CD4-positive, alpha-beta memory T cell (primary cell): Measurements from ENCODE around the gene CBR4. TPM values are rescaled to one million over a fixed set of nuclear protein-coding genes. Genes with fewer than 3 reads are reported as not detected.
"Not testable (repeated sequence)": the region's sequence is repeated elsewhere in the genome, so short reads cannot be mapped to it uniquely, and the experiment has no call there.

Experiments
- CTCF ChIA-PET: fragments of 350-600 bp; sonication (Branson Sonifier 250); formaldehyde crosslinking; loops from one replicate; lab custom pipeline; 2021; ENCODE audit warnings: inconsistent platforms; ENCODE audit not compliant: partially characterized antibody; lab: Charles Lee
- POLR2A ChIA-PET: fragments of 350-600 bp; sonication (Branson Sonifier 250); formaldehyde crosslinking; loops from one replicate; lab custom pipeline; 2021; ENCODE audit not compliant: partially characterized antibody; lab: Charles Lee
- DNase-seq, 5 donors: peaks; one replicate each; pipeline versions ENCODE4 v3.0.0 to v3.0.0-alpha.2; 2020 to 2022; ENCODE audit warnings: mixed read lengths in 1 of 5
- H3K27ac ChIP-seq: one replicate; pipeline ENCODE4 v1.7.0; 2013; ENCODE audit warnings: low read depth, low read length
- H3K27me3 ChIP-seq: 2 replicates; pipeline ENCODE4 v1.7.0; 2013; ENCODE audit warnings: mild to moderate bottlenecking, low read length, moderate library complexity; ENCODE audit not compliant: insufficient read depth
- H3K36me3 ChIP-seq: 2 replicates; pipeline ENCODE4 v1.7.0; 2013; ENCODE audit warnings: mild to moderate bottlenecking, low read length, moderate library complexity; ENCODE audit not compliant: insufficient read depth
- H3K4me1 ChIP-seq: 2 replicates; pipeline ENCODE4 v1.7.0; 2013; ENCODE audit warnings: mild to moderate bottlenecking, low read length, moderate library complexity; ENCODE audit not compliant: insufficient read depth
- H3K4me3 ChIP-seq, 2 donors: one replicate each; pipeline ENCODE4 v1.7.0; 2013; ENCODE audit warnings: low read length in 2 of 2, mild to moderate bottlenecking in 1 of 2
- H3K9me3 ChIP-seq, 2 donors: one replicate each; pipeline ENCODE4 v1.7.0; 2013; ENCODE audit warnings: low read length in 2 of 2, control low read depth in 1 of 2; ENCODE audit not compliant: control insufficient read depth in 1 of 2
- H3K27ac Mint-ChIP-seq, 7 donors: one replicate each; pipeline ENCODE4 v1.8.0; 2020 to 2021; ENCODE audit warnings: mixed read lengths in 7 of 7, mild to moderate bottlenecking in 6 of 7, inconsistent platforms in 3 of 7, moderate library complexity in 3 of 7
- H3K27me3 Mint-ChIP-seq, 2 donors: one replicate each; pipeline ENCODE4 v1.8.0; 2020 to 2021; ENCODE audit warnings: mixed read lengths in 2 of 2
- H3K36me3 Mint-ChIP-seq, 2 donors: one replicate each; pipeline ENCODE4 v1.8.0; 2020 to 2021; ENCODE audit warnings: mixed read lengths in 2 of 2, inconsistent platforms in 1 of 2, mild to moderate bottlenecking in 1 of 2
- H3K4me1 Mint-ChIP-seq, 4 donors: one replicate each; pipeline ENCODE4 v1.8.0; 2020 to 2021; ENCODE audit warnings: mixed read lengths in 4 of 4, mild to moderate bottlenecking in 1 of 4
- H3K4me3 Mint-ChIP-seq, 8 donors: one replicate each; pipeline ENCODE4 v1.8.0; 2020 to 2021; ENCODE audit warnings: mixed read lengths in 8 of 8, mild to moderate bottlenecking in 7 of 8, moderate library complexity in 6 of 8, inconsistent platforms in 3 of 8
- H3K9me3 Mint-ChIP-seq, 8 donors: one replicate each; pipeline ENCODE4 v1.8.0; 2020 to 2021; ENCODE audit warnings: mixed read lengths in 8 of 8, mild to moderate bottlenecking in 5 of 8, inconsistent platforms in 3 of 8, moderate library complexity in 1 of 8
- intact Hi-C: fragments of 100-400 bp; cut with micrococcal nuclease; formaldehyde crosslinking; loops from one replicate; pipeline ENCODE4 v1.15.1; 2023
- polyA plus RNA-seq, 2 donors: library from polyadenylated mRNA; unstranded; fragments of 300-500 nt; fragmentation: Illumina TruSeq; gene quantifications; one replicate each; pipeline ENCODE4 v1.2.3, GENCODE V29; 2021
- total RNA-seq, 2 experiments: library from RNA; stranded (reverse); gene quantifications; one replicate each; pipeline ENCODE4 v1.2.3, GENCODE V29; 2021

The CBR4 gene
- total and polyA plus RNA-seq, 4 experiments from 2014 or later = 3.1 to 20.0 (median 14.4) TPM

DNA sequence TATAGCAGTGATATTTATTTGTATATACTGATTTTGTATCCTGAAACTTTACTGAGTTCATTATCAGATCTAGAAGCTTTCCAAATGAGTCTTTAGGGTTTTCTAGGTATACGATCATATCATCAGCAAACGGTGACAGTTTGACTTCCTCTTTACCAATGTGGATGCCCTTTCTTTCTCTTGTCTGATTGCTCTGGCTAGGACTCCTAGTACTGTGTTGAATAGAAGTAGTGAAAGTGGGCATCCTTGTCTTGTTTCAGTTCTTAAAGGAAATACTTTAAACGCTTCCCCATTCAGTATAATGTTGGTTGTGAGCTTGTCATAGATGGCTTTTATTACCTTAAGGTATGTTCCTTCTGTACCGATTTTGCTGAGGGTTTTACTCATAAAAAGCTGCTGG lies 37.5 kb downstream of the CBR4 start:
- H3K4me1 ChIP-seq = no peaks in the 10 kb centered on the region
- Mint-ChIP-seq H3K36me3 (peaks cover 4 to 7% of the 10 kb centered on the region in 2 donors), H3K4me1 (no peaks in the 10 kb centered on the region), H3K9me3 (peaks cover 5 to 63% (median 39%) of the 10 kb centered on the region in 8 donors), H3K27me3 (no peaks in the 10 kb centered on the region), H3K27ac (no peak overlapping the region), H3K4me3 (no peak overlapping the region)
- no peaks in the 10 kb centered on the region for H3K27me3 ChIP-seq
- ChIA-PET POLR2A (interaction anchor here (0.9 kb wide), 1 partner anchor 12 kb away, joined by 3 read pairs; no protein-coding TSS in a partner anchor), CTCF (interaction anchor here (1.1 kb wide), 1 partner anchor 38 kb away, joined by 3 read pairs; the partner anchor contains the start of gene CBR4)
- no peak overlapping the region for H3K4me3 ChIP-seq
- no peaks in the 10 kb centered on the region for H3K36me3 ChIP-seq
- no peak for DNase-seq
- no peak overlapping the region for H3K27ac ChIP-seq
- intact Hi-C loops = no loop called here
- peaks cover 0 to 13% of the 10 kb centered on the region in 2 donors for H3K9me3 ChIP-seq

DNA sequence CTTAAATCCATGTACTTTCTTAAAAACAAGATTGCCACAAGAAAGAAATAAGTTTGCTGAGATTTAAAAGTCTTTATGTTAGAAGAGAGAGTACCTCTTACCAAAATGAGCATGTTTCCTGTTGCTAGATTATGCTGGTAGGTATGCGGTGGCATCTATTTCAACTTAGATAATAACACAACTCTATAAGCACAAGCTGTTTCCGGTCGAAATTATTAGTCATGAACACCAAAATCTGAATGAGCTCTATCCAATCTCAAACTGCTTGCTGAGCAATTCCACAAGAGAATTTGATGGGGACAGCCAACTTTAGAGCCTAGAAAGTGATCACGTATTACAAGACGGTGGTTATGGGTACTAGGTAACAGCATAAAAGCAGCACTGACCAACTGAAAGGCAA lies 49.3 kb downstream of the CBR4 start:
- ChIA-PET POLR2A (interaction anchor here (0.9 kb wide), 1 partner anchor 12 kb away, joined by 3 read pairs; no protein-coding TSS in a partner anchor), CTCF (no interaction called here)
- H3K27me3 ChIP-seq = no peaks in the 10 kb centered on the region
- no peaks in the 10 kb centered on the region for H3K4me1 ChIP-seq
- peaks cover 2 to 3% of the 10 kb centered on the region in 2 donors for H3K36me3 Mint-ChIP-seq
- H3K27me3 Mint-ChIP-seq = peaks cover 0 to 1% of the 10 kb centered on the region in 2 donors
- H3K4me3 Mint-ChIP-seq = no peak overlapping the region
- H3K9me3 Mint-ChIP-seq = peaks cover 2 to 11% (median 5%) of the 10 kb centered on the region in 8 donors
- no peak overlapping the region for H3K27ac ChIP-seq
- no peak overlapping the region for H3K27ac Mint-ChIP-seq
- H3K4me1 Mint-ChIP-seq = peaks cover 0 to 1% (median 0%) of the 10 kb centered on the region in 4 donors
- DNase-seq = no peak
- intact Hi-C loops = no loop called here
- no peaks in the 10 kb centered on the region for H3K36me3 ChIP-seq
- H3K9me3 ChIP-seq = no peaks in the 10 kb centered on the region
- no peak overlapping the region for H3K4me3 ChIP-seq

DNA sequence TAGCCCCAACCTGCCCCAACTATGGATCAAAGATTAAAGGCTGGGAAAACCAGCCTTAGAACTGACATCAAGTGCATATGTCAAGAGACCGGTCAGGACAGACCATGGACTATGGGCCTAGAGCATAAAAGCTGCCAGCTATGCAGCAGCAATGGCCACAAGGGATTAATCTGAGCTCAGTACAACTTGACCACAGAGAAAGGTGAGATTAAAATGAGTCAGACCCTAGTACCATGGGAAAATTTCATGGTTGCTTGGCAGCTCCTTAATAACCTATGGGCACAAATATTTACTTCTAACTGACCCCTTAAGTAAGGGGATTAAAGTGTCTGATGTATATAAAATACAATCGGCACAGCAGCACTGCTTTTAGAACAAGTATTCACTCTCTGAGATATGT lies 54.4 kb downstream of the CBR4 start:
- Mint-ChIP-seq H3K4me3 (no peak overlapping the region), H3K4me1 (peaks cover 0 to 1% (median 0%) of the 10 kb centered on the region in 4 donors), H3K27ac (no peak overlapping the region), H3K27me3 (peaks cover 0 to 5% of the 10 kb centered on the region in 2 donors), H3K36me3 (peaks cover 0 to 8% of the 10 kb centered on the region in 2 donors), H3K9me3 (peaks cover 0 to 20% (median 7%) of the 10 kb centered on the region in 8 donors)
- H3K4me1 ChIP-seq = no peaks in the 10 kb centered on the region
- no peaks in the 10 kb centered on the region for H3K9me3 ChIP-seq
- no peak overlapping the region for H3K4me3 ChIP-seq
- CTCF ChIA-PET = interaction anchor here (0.5 kb wide), 1 partner anchor 45 kb away, joined by 3 read pairs; no protein-coding TSS in a partner anchor
- H3K27me3 ChIP-seq = no peaks in the 10 kb centered on the region
- POLR2A ChIA-PET = no interaction called here
- no peaks in the 10 kb centered on the region for H3K36me3 ChIP-seq
- DNase-seq = no peak
- intact Hi-C loops = no loop called here
- H3K27ac ChIP-seq = no peak overlapping the region

DNA sequence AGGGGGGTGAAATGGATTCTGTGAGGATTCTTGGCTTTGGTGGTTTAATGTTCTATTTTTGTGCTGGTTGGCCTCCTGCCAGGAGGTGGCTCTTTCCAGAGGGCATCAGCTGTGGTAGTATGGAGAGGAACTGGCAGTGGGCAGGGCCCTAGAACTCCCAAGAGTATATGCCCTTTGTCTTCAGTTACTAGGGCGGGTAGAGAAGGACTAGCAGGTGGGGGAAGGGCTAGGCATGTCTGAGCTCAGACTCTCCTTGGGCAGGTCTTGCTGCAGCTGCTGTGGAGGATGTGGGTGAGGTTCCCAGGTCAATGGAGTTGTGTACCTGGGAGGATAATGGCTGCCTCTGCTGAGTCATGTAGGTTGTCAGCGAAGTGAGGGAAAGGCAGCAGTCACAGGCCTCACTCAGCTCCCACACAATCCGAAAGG lies 57.2 kb downstream of the CBR4 start:
- H3K4me1 ChIP-seq, H3K27me3 Mint-ChIP-seq, H3K36me3 ChIP-seq, H3K4me3 Mint-ChIP-seq, DNase-seq, CTCF ChIA-PET, H3K27me3 ChIP-seq, H3K36me3 Mint-ChIP-seq, H3K27ac Mint-ChIP-seq, intact Hi-C loops, H3K9me3 ChIP-seq, H3K4me3 ChIP-seq, H3K4me1 Mint-ChIP-seq, H3K27ac ChIP-seq, POLR2A ChIA-PET: not testable (repeated sequence)
- peaks cover 0 to 33% (median 12%) of the 10 kb centered on the region in 8 donors for H3K9me3 Mint-ChIP-seq

DNA sequence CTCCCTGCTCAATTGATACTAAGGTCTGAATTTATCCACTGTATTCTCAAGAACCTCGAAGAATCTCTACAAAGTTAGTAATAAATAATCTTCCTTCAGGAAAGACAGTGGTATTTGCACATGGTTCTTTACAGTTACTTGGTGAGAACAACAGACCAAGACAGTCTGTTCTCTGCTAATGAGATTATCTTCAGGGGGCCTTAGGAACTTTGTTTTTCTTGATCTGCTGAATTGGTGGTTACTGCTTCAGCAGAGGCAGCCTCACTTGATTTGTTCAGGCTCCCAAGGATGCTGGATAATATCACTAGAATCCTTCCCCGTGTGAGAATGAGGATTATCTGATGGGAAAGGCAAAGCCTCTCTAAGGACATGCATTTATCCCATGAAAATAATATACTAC lies 64.8 kb downstream of the CBR4 start:
- Mint-ChIP-seq H3K36me3 (no peaks in the 10 kb centered on the region), H3K9me3 (peaks cover 0 to 16% (median 8%) of the 10 kb centered on the region in 8 donors), H3K27me3 (no peaks in the 10 kb centered on the region), H3K4me1 (no peaks in the 10 kb centered on the region), H3K4me3 (no peak overlapping the region), H3K27ac (no peak overlapping the region)
- Histone ChIP-seq H3K36me3 (no peaks in the 10 kb centered on the region), H3K27me3 (no peaks in the 10 kb centered on the region), H3K27ac (no peak overlapping the region), H3K4me3 (no peak overlapping the region), H3K9me3 (no peaks in the 10 kb centered on the region), H3K4me1 (no peaks in the 10 kb centered on the region)
- ChIA-PET POLR2A (no interaction called here), CTCF (interaction anchor here (1.8 kb wide), 1 partner anchor 21 kb away, joined by 7 read pairs; no protein-coding TSS in a partner anchor)
- intact Hi-C loops = no loop called here
- DNase-seq = no peak

DNA sequence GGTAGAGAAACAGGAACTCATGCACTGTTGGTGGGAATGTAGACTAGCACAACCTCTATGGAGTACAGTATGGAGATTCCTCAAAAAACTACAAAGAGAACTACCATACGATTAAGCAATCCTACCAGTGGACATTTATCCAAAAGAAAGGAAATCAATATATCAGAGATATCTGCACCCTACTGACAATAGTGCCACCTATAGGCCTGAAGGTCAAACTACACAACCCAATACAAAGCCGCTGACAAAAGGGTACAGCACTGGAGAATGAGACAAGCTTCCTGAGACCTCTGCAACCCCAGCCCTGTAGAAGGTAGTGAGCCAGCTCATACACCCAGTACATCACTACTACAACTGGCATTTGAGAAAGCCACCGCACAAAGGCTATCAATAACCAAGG lies 67.1 kb downstream of the CBR4 start:
- no peaks in the 10 kb centered on the region for H3K27me3 Mint-ChIP-seq
- intact Hi-C loops = no loop called here
- no peaks in the 10 kb centered on the region for H3K9me3 ChIP-seq
- H3K27ac Mint-ChIP-seq = no peak overlapping the region
- H3K9me3 Mint-ChIP-seq = peaks cover 6 to 25% (median 12%) of the 10 kb centered on the region in 8 donors
- H3K36me3 Mint-ChIP-seq = peaks cover 0 to 7% of the 10 kb centered on the region in 2 donors
- DNase-seq = peak in 1 of 5 donors; percentile 9
- ChIA-PET CTCF (interaction anchor here (1.0 to 3.0 kb wide), 2 partner anchors 15 to 19 kb away, joined by 5 to 12 read pairs; no protein-coding TSS in a partner anchor), POLR2A (no interaction called here)
- no peaks in the 10 kb centered on the region for H3K36me3 ChIP-seq
- H3K4me3 Mint-ChIP-seq = no peak overlapping the region
- no peaks in the 10 kb centered on the region for H3K4me1 Mint-ChIP-seq
- H3K4me1 ChIP-seq = no peaks in the 10 kb centered on the region
- H3K27ac ChIP-seq = no peak overlapping the region
- H3K4me3 ChIP-seq = no peak overlapping the region
- H3K27me3 ChIP-seq = no peaks in the 10 kb centered on the region
